B cell (primary cell): Measurements from ENCODE around the gene MAP6.

Experiments used
- EZH2 ChIP-seq: IDR thresholded peaks from 2 replicates; pipeline ENCODE4 v1.6.1; 2012; ENCODE audit warnings: borderline replicate concordance, low read depth, mild to moderate bottlenecking, moderate library complexity, low read length; ENCODE audit not compliant: insufficient read depth, poor library complexity, severe bottlenecking
- TF ChIP-seq, protein P1 (sequence below): fragments of 200-600 bp; IDR thresholded peaks from one replicate; pipeline ENCODE4 v1.8.0; 2022; ENCODE audit warnings: antibody characterized with exemption, mild to moderate bottlenecking

DNA sequence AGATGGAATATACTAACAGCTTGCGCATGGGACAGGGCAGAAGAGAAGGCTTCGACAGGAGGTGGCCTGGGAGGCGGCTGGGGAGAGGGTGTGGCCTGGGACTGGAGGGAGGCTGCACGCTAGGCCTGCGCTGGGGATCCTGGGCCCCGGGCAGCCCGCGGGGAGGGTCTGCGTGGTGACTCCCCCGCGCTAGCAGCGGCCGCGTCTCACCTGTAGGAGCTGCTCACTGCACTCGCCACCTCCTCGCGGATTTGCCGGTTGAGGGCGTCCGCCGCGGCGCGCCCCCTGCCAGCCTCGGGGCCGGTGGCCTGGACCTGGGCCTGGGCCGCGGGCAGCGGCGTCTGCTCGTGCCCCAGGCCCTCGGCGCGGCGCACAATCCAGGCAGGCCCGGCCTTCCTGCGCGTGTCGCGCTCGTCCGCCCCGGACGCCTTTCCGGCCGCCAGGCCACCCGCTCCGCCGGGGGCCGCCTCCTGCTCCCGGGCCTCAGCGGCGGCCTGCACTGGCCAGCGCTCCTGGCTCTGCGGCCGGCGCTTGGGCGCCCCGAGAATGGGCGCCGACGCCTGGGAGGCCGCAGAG lies 1.5 kb downstream of the MAP6 start:
- TF ChIP-seq, protein P1, sequence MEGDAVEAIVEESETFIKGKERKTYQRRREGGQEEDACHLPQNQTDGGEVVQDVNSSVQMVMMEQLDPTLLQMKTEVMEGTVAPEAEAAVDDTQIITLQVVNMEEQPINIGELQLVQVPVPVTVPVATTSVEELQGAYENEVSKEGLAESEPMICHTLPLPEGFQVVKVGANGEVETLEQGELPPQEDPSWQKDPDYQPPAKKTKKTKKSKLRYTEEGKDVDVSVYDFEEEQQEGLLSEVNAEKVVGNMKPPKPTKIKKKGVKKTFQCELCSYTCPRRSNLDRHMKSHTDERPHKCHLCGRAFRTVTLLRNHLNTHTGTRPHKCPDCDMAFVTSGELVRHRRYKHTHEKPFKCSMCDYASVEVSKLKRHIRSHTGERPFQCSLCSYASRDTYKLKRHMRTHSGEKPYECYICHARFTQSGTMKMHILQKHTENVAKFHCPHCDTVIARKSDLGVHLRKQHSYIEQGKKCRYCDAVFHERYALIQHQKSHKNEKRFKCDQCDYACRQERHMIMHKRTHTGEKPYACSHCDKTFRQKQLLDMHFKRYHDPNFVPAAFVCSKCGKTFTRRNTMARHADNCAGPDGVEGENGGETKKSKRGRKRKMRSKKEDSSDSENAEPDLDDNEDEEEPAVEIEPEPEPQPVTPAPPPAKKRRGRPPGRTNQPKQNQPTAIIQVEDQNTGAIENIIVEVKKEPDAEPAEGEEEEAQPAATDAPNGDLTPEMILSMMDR = no peak
- TF ChIP-seq EZH2 = no peak
